PFSK-1 (cell line): ENCODE results near the gene ODC1.

Experiments used
- FOXP2 ChIP-seq: optimal IDR thresholded peaks from 2 replicates; pipeline ENCODE3; 2011; ENCODE audit warnings: borderline replicate concordance, control low read depth, inconsistent platforms; ENCODE audit not compliant: insufficient read depth; ENCODE audit errors: extremely low read length, extremely low read depth
- POLR2AphosphoS5 ChIP-seq: IDR thresholded peaks from 2 replicates; pipeline ENCODE4 v1.6.1; 2012; ENCODE audit warnings: low read depth, mild to moderate bottlenecking, control low read depth, low read length, moderate library complexity
- SIN3A ChIP-seq: IDR thresholded peaks from 2 replicates; pipeline ENCODE4 v1.6.1; 2012; ENCODE audit warnings: mild to moderate bottlenecking, low read length, moderate library complexity, borderline replicate concordance; ENCODE audit not compliant: insufficient read depth
- TAF1 ChIP-seq: IDR thresholded peaks from 2 replicates; pipeline ENCODE4 v1.6.1; 2012; ENCODE audit warnings: low read length, control low read depth, borderline replicate concordance; ENCODE audit not compliant: insufficient read depth
- TF ChIP-seq, protein P1 (sequence below), 2 experiments: IDR thresholded peaks; 2 replicates each; pipeline versions ENCODE4 v1.6.1 to v1.8.0; 2011 to 2012; ENCODE audit warnings: low read depth in 2 of 2, low read length in 2 of 2, control low read depth in 1 of 2, inconsistent platforms in 1 of 2, mild to moderate bottlenecking in 1 of 2, moderate library complexity in 1 of 2; ENCODE audit not compliant: insufficient read depth in 1 of 2

Gene ODC1

DNA sequence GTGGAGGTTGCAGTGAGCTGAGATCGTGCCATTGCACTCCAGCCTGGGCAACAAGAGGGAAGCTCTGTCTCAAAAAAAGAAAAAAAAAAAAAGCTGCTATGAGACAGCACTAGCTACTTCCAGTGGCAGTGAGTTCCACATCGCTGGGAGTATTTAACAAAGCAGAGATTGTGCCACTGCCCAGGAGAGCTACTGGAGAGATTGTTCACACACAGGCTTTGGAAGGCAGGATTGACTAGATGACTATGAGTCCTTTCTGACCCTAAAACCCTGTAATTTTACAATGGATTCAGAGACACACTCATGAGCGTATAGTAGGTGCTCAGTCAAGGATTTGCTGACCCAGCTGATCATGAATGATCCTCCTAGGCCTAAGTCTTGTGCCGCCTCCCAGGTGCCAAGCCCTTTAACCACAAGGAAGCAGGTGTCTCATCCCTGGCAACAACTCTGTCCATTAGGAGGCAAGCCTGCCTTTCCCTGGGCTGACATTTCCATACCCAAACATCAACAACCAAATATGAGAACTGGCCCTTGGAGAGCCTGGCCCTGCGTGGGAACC lies 45.0 kb upstream of the ODC1 start:
- no peak for TF ChIP-seq POLR2AphosphoS5
- no peak for TF ChIP-seq SIN3A
- no peak for TF ChIP-seq FOXP2
- no peak for TF ChIP-seq TAF1
- TF ChIP-seq, protein P1, sequence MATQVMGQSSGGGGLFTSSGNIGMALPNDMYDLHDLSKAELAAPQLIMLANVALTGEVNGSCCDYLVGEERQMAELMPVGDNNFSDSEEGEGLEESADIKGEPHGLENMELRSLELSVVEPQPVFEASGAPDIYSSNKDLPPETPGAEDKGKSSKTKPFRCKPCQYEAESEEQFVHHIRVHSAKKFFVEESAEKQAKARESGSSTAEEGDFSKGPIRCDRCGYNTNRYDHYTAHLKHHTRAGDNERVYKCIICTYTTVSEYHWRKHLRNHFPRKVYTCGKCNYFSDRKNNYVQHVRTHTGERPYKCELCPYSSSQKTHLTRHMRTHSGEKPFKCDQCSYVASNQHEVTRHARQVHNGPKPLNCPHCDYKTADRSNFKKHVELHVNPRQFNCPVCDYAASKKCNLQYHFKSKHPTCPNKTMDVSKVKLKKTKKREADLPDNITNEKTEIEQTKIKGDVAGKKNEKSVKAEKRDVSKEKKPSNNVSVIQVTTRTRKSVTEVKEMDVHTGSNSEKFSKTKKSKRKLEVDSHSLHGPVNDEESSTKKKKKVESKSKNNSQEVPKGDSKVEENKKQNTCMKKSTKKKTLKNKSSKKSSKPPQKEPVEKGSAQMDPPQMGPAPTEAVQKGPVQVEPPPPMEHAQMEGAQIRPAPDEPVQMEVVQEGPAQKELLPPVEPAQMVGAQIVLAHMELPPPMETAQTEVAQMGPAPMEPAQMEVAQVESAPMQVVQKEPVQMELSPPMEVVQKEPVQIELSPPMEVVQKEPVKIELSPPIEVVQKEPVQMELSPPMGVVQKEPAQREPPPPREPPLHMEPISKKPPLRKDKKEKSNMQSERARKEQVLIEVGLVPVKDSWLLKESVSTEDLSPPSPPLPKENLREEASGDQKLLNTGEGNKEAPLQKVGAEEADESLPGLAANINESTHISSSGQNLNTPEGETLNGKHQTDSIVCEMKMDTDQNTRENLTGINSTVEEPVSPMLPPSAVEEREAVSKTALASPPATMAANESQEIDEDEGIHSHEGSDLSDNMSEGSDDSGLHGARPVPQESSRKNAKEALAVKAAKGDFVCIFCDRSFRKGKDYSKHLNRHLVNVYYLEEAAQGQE (IDR thresholded peaks at IDR 0.05; ENCODE audit: insufficient read depth in 1 of 2, low read depth in 2 of 2, low read length in 2 of 2) = no peak

DNA sequence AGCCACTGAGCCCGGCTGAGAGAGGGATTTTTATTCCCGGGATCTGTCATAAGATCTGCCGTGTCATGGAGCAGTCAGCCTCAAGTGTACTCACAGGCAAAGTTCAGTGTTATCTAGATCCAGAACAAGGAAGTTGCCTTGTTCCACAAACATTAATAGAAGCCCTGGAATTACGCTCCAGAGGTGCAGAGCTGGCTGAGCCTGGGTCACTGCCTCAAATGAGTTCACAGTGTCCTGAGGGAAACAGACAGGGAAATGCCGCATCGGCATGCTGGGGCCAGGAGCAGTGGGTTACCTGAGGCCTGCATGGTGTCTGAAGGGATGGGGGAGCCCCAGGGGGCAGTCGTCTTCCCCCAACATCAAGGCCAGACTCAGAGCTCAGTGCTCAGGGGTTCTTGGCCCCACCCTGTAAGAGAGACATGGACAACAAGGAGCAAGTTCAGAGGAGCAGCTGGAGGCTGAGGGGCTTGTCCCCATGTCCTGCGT lies 42.7 kb upstream of the ODC1 start:
- no peak for TF ChIP-seq SIN3A
- no peak for TF ChIP-seq TAF1
- no peak for TF ChIP-seq POLR2AphosphoS5
- no peak for TF ChIP-seq FOXP2
- TF ChIP-seq, protein P1 (IDR thresholded peaks at IDR 0.05; ENCODE audit: insufficient read depth in 1 of 2, low read depth in 2 of 2, low read length in 2 of 2) = no peak

DNA sequence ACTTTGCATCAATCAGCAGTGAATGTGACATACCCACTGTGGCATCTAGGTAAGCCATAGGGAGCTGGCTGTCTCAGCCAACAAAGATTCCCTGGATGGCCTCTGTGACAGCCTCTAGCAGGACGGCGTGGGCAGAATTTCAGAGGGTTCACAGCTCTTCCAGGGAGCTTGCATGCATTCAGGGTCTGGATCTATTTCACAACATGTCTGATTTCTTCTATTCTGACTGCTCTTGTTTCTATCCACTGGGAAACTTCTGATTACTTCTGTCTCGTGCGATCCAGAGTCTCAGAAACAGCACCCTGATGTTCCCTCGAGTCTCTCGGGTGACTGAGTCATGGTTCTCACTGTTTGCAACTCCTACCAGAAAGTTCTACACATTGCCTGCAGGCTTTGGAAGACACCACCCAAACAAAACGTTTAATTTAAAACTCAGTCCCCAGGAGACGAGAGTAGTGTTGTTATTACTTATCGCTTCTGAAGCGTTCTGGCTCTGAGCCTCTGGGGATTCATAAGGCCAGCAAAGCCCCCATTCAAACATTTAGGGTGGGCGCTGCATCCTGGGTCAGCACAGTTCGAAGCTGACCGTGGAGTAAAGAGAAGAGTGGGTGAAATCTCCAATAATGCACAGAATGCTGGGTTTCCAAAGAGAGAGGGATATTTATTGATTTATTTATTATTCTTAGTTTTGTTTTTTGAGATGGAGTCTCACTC lies 41.9 kb upstream of the ODC1 start:
- TF ChIP-seq, protein P1 (IDR thresholded peaks at IDR 0.05; ENCODE audit: insufficient read depth in 1 of 2, low read depth in 2 of 2, low read length in 2 of 2) = no peak
- TF ChIP-seq FOXP2 (no peak), TAF1 (no peak), POLR2AphosphoS5 (no peak), SIN3A (no peak)

DNA sequence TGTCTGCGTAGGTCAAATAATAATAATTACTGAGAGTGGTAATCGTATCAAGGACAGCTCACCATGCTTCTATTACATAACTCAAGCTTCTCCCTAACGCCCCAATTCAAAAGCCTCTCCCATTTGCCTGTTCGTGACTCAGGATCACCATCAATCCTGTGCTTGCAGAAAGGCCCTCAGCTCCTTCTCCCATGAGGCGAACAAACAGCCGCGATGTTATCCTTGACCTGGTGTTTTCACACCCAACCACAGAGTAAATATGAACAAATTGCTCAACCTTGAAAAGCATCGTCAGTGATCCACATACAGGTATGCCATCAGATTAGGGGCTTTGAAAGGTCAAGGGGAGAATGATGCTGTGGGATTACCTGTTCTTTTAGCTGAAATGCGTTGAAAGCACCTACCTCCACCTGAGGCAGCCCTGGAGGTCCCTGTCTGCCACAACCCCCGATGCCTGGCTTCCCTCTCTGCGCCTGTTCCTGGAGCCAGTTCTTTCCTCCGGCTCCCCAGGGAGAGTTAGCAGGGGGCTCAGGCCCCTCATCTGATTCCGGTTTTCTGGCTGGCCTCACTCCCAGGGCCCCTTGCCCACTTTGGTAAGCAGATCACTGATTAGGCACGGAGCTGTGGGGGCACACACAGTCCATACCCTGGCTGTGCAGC lies 39.1 kb upstream of the ODC1 start:
- TF ChIP-seq TAF1 (no peak), POLR2AphosphoS5 (no peak), SIN3A (no peak), FOXP2 (no peak)
- TF ChIP-seq, protein P1 (IDR thresholded peaks at IDR 0.05; ENCODE audit: insufficient read depth in 1 of 2, low read depth in 2 of 2, low read length in 2 of 2) = no peak
